H1 (cell line): ENCODE measurements around the gene VAPB.

Experiments
- EP300 ChIP-seq, 2 experiments: IDR thresholded peaks; 1 replicate in 1 of 2; 2 replicates in 1 of 2; pipeline ENCODE4 v1.6.1; 2011 to 2012; ENCODE audit warnings: low read depth in 2 of 2, low read length in 2 of 2, mild to moderate bottlenecking in 2 of 2, borderline replicate concordance in 1 of 2, inconsistent platforms in 1 of 2, moderate library complexity in 1 of 2
- EZH2 ChIP-seq: fragments of 200-600 bp; sonication (generic); IDR thresholded peaks from 2 replicates; pipeline ENCODE4 v1.7.1; 2012; ENCODE audit warnings: low read depth, mild to moderate bottlenecking, moderate library complexity, low read length, inconsistent platforms; ENCODE audit not compliant: severe bottlenecking
- TAF1 ChIP-seq: IDR thresholded peaks from 2 replicates; pipeline ENCODE4 v1.6.1; 2011; ENCODE audit warnings: mild to moderate bottlenecking, low read depth, low read length

GRCh38 chr20:58349570-58349969 lies 39.5 kb upstream of the VAPB start:
- TF ChIP-seq EZH2 = no peak
- no peak for TF ChIP-seq TAF1
- TF ChIP-seq EP300 (IDR thresholded peaks at IDR 0.05; ENCODE audit: borderline replicate concordance in 1 of 2, low read depth in 2 of 2, low read length in 2 of 2) = no peak
